ENCODE results near the gene GSTO2.

Gene GSTO2

DNA sequence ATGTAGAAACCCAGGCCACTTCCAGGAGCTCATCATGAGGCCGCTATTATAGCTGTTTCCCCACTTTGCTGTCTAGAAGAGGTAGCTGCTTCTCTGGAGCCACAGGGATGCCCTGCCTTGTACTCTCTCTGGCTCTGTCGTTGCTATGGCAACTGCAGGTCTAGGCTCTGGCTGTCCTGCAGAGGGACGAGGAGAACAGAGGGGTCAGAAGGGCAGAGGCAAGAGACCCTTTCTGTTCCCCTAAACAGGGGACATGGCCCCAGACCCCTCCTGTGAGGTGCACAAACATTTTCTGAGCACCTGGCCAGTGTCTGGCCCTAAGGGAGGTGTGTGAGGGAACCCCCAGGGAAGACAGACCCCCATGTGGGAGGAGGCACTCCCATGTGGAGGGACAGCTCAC, 37.9 kb downstream of the GSTO2 start:
- Histone ChIP-seq H3F3A (ENCODE audit: insufficient read depth, low read length) (no peaks in the 10 kb centered on the region), H3K4me2 (ENCODE audit: low read length) (no peak overlapping the region), H3K27ac (ENCODE audit: low read depth, low read length, poor library complexity, severe bottlenecking) (no peak overlapping the region)

DNA sequence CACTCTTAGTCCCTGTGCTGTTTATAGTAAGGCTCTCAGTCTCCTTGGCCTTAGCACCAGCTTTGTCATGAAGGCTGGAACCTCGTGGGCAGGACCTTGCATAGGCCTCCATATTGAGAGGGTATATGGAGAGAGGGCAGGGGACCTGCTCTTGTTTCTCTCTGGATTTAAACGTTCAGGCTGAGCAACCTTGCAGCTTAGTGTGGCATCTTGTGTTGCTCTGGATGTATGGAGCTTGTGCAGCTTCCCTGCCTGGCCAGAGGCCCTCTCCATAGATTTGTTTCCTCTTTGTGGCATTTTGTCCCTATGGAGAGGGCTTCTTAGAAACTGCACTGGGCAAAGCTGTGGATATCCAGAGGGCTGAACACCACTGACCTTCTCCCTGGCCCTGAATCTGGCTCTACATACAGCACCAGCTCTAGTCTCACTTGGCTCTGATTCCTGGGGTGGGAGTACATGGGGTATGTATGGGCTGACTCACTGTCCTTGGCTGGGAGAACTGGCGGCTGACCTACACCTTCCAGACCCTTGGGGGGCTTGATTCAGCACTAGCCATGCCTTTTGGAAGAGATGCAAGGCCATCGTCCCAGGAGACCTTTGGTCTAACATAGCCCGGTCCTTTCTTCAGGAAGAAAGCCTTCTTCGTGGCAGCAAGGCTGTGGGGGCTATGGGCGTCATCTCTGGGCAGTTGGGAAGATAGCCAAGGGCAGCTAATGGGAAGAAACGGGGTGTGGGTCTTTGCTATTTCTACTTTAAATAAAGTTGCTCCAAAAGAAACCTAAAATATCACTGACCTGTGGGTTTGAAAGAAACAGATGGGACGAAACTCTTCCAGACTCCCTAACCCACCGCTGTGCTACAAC, 38.8 kb downstream of the GSTO2 start:
- no peaks in the 10 kb centered on the region for H3K4me1 ChIP-seq (ENCODE audit: insufficient read depth, low read length, severe bottlenecking)
- H3K79me2 ChIP-seq (ENCODE audit: insufficient read depth, low read length) = no peaks in the 10 kb centered on the region
- no peaks in the 10 kb centered on the region for H3F3A ChIP-seq (ENCODE audit: insufficient read depth, low read length)
- H3K36me3 ChIP-seq (ENCODE audit: insufficient read depth, low read length) = no peaks in the 10 kb centered on the region; the same call in 1 of the 2 replicates
- H3K9ac ChIP-seq (ENCODE audit: low read length) = no peak overlapping the region
- H2AFZ ChIP-seq (ENCODE audit: low read length) = no peak overlapping the region
- no peaks in the 10 kb centered on the region for H3K27me3 ChIP-seq (ENCODE audit: insufficient read depth, low read length)
- TF ChIP-seq, protein P1, sequence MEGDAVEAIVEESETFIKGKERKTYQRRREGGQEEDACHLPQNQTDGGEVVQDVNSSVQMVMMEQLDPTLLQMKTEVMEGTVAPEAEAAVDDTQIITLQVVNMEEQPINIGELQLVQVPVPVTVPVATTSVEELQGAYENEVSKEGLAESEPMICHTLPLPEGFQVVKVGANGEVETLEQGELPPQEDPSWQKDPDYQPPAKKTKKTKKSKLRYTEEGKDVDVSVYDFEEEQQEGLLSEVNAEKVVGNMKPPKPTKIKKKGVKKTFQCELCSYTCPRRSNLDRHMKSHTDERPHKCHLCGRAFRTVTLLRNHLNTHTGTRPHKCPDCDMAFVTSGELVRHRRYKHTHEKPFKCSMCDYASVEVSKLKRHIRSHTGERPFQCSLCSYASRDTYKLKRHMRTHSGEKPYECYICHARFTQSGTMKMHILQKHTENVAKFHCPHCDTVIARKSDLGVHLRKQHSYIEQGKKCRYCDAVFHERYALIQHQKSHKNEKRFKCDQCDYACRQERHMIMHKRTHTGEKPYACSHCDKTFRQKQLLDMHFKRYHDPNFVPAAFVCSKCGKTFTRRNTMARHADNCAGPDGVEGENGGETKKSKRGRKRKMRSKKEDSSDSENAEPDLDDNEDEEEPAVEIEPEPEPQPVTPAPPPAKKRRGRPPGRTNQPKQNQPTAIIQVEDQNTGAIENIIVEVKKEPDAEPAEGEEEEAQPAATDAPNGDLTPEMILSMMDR (IDR thresholded peaks at IDR 0.05; ENCODE audit: low read length) = no peak
- no peak for TF ChIP-seq EZH2 (IDR thresholded peaks at IDR 0.05; ENCODE audit: borderline replicate concordance, low read length)
- no peak overlapping the region for H3K4me3 ChIP-seq (ENCODE audit: low read depth, low read length, poor library complexity, severe bottlenecking)
- H3K9me2 ChIP-seq (ENCODE audit: low read depth, low read length) = no peaks in the 10 kb centered on the region
- no peaks in the 10 kb centered on the region for H3K9me3 ChIP-seq (ENCODE audit: low read length)
- H3K4me2 ChIP-seq (ENCODE audit: low read length) = no peak overlapping the region
- H4K20me1 ChIP-seq (ENCODE audit: insufficient read depth, low read length) = no peaks in the 10 kb centered on the region
- no peak overlapping the region for H3K27ac ChIP-seq (ENCODE audit: low read depth, low read length, poor library complexity, severe bottlenecking)

More for the DNA sequence above, 37.9 kb downstream of the GSTO2 start:
- Histone ChIP-seq H3K27me3 (ENCODE audit: insufficient read depth, low read length) (no peaks in the 10 kb centered on the region), H3K36me3 (ENCODE audit: insufficient read depth, low read length) (no peaks in the 10 kb centered on the region; the same call in 1 of the 2 replicates), H2AFZ (ENCODE audit: low read length) (no peak overlapping the region), H3K4me3 (ENCODE audit: low read depth, low read length, poor library complexity, severe bottlenecking) (no peak overlapping the region), H3K9ac (ENCODE audit: low read length) (no peak overlapping the region), H3K9me2 (ENCODE audit: low read depth, low read length) (no peaks in the 10 kb centered on the region), H3K79me2 (ENCODE audit: insufficient read depth, low read length) (no peaks in the 10 kb centered on the region), H3K4me1 (ENCODE audit: insufficient read depth, low read length, severe bottlenecking) (no peaks in the 10 kb centered on the region), H3K9me3 (ENCODE audit: low read length) (no peaks in the 10 kb centered on the region), H4K20me1 (ENCODE audit: insufficient read depth, low read length) (no peaks in the 10 kb centered on the region)
- TF ChIP-seq, protein P1 (IDR thresholded peaks at IDR 0.05; ENCODE audit: low read length) = no peak
- no peak for TF ChIP-seq EZH2 (IDR thresholded peaks at IDR 0.05; ENCODE audit: borderline replicate concordance, low read length)

DNA sequence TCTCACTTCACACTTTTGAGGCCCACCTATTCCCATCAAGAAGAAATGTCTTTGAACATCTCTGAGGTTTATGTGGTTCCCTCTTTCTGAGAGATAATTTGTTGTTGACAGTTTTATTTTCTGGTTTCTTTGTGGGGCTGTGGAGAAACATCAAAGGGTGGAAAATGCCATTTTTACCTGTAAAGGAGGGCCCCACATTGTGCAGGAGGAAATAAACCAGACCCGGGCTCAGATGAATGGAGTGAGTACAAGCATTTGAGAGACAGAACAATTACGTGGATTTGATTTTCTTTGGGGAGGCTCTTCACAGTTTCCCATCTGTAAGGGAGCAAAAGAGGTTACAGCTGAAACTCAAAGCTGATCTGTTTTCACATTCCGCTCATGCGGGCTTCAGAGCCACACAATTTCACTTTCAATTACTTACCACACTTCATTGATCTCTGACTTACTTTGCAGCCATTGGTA, 39.5 kb downstream of the GSTO2 start:
- H4K20me1 ChIP-seq (ENCODE audit: insufficient read depth, low read length) = no peaks in the 10 kb centered on the region

More for the DNA sequence above, 39.5 kb downstream of the GSTO2 start:
- Histone ChIP-seq H3K9me3 (ENCODE audit: low read length) (no peaks in the 10 kb centered on the region), H3K79me2 (ENCODE audit: insufficient read depth, low read length) (no peaks in the 10 kb centered on the region), H3K9me2 (ENCODE audit: low read depth, low read length) (no peaks in the 10 kb centered on the region), H3K36me3 (ENCODE audit: insufficient read depth, low read length) (no peaks in the 10 kb centered on the region; the same call in 1 of the 2 replicates), H3K27ac (ENCODE audit: low read depth, low read length, poor library complexity, severe bottlenecking) (no peak overlapping the region), H3K4me3 (ENCODE audit: low read depth, low read length, poor library complexity, severe bottlenecking) (no peak overlapping the region), H2AFZ (ENCODE audit: low read length) (no peak overlapping the region), H3K4me1 (ENCODE audit: insufficient read depth, low read length, severe bottlenecking) (no peaks in the 10 kb centered on the region), H3K9ac (ENCODE audit: low read length) (no peak overlapping the region), H3K4me2 (ENCODE audit: low read length) (no peak overlapping the region), H3K27me3 (ENCODE audit: insufficient read depth, low read length) (no peaks in the 10 kb centered on the region), H3F3A (ENCODE audit: insufficient read depth, low read length) (no peaks in the 10 kb centered on the region)
- no peak for TF ChIP-seq EZH2 (IDR thresholded peaks at IDR 0.05; ENCODE audit: borderline replicate concordance, low read length)
- TF ChIP-seq, protein P1 (IDR thresholded peaks at IDR 0.05; ENCODE audit: low read length) = no peak
